VCaP (cell line): ENCODE measurements around the gene ZBTB38.

Experiments used
- H3K27ac ChIP-seq: fragments of 450-650 bp; 2 replicates; pipeline ENCODE4 v1.5.1; 2017
- CTCF ChIP-seq: fragments of 450-650 bp; conservative IDR thresholded peaks from 2 replicates; pipeline ENCODE4 v1.5.1; 2017; ENCODE audit warnings: mild to moderate bottlenecking, moderate library complexity

ZBTB38 gene

GRCh38 chr3:141342386-141342785, 25.9 kb upstream of the ZBTB38 start:
- no peak overlapping the region for H3K27ac ChIP-seq
- TF ChIP-seq CTCF = no peak

- H3K27ac ChIP-seq = no peak overlapping the region
- TF ChIP-seq CTCF = no peak
These were observed 25.2 kb upstream of the ZBTB38 start for GRCh38 chr3:141343077-141343476.

DNA sequence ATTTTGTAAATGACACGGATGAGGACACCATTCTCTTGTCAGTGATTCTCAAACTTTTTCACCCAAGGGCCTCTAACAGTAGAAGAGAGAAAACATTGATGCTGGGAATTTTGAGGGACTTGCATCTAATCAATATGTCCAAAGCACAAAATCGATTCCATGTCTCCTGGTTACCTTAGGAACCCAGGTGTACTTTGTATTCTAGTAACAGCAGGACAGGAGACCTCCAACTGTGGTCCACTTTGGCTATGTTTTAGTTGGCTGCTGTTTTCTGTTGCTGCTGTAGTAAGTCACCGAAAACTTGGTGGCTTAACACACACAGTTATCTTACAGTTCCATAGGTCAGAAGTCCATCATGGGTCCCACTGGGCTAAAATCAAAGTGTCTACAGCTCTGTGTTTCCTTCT, 24.4 kb upstream of the ZBTB38 start:
- H3K27ac ChIP-seq = no peak overlapping the region
- TF ChIP-seq CTCF = no peak

GRCh38 chr3:141345528-141345927, 22.8 kb upstream of the ZBTB38 start:
- H3K27ac ChIP-seq = no peak overlapping the region
- TF ChIP-seq CTCF = no peak

GRCh38 chr3:141346007-141346406, 22.3 kb upstream of the ZBTB38 start:
- no peak for TF ChIP-seq CTCF
- H3K27ac ChIP-seq = no peak overlapping the region

GRCh38 chr3:141346418-141346817, 21.9 kb upstream of the ZBTB38 start:
- no peak overlapping the region for H3K27ac ChIP-seq
- no peak for TF ChIP-seq CTCF

DNA sequence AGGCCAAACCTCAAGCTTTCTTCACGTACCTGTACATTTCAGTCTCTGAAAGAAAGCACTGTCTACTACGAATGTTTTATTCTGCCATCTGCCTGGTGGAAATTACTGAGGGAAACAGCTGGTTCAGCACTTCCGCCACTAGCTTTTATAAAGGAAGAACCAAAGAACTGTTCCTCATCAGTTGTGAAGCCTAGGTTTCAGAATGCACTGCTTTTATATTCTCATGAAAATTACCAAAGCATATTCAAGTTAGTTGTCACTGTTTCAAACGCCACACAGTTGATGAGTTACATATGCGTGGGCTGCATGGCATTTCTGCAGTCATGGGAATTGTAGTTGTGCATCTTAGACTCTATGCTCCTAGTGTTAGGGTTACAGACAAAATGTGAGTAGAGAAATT, 21.5 kb upstream of the ZBTB38 start:
- no peak for TF ChIP-seq CTCF
- no peak overlapping the region for H3K27ac ChIP-seq

DNA sequence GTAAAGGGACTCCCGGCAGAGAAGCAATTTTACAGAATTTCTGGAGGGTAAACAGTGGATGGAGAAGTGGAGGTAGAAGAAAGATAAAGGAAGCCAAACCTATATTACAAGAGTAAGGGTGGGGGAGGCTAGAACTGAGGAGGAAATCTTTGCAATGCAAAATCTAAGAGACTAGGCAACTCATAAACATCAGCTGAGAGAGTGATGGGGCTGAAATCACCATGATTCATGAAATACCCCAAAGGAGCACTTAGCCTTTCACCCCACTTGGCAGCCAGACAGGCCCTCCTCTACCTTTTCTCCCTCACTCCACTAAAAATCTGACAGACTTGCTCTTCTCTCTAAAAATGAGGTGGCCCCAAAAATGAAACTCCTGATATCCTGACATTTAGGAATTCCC, 19.5 kb upstream of the ZBTB38 start:
- H3K27ac ChIP-seq = no peak overlapping the region
- TF ChIP-seq CTCF = no peak
